Progenitor cell of endocrine pancreas (in vitro differentiated cells): ENCODE measurements around the gene KAT6B. TPM values are rescaled to one million over a fixed set of nuclear protein-coding genes. Genes with fewer than 3 reads are reported as not detected.

Experiments used
- DNase-seq: peaks from one replicate; pipeline ENCODE4 v3.0.0; 2021; ENCODE audit warnings: low spot score; ENCODE audit not compliant: unreplicated experiment
- H3K27ac Mint-ChIP-seq: 2 replicates; pipeline ENCODE4 v1.8.0; 2021; ENCODE audit warnings: mild to moderate bottlenecking, moderate library complexity, mixed read lengths
- H3K27me3 Mint-ChIP-seq: 2 replicates; pipeline ENCODE4 v1.8.0; 2021; ENCODE audit warnings: mixed read lengths
- H3K36me3 Mint-ChIP-seq: 2 replicates; pipeline ENCODE4 v1.8.0; 2022; ENCODE audit warnings: mixed read lengths; ENCODE audit not compliant: insufficient read depth
- H3K4me1 Mint-ChIP-seq: 2 replicates; pipeline ENCODE4 v1.8.0; 2021; ENCODE audit warnings: low read depth, mixed read lengths
- H3K4me3 Mint-ChIP-seq: 2 replicates; pipeline ENCODE4 v1.8.0; 2021; ENCODE audit warnings: low read depth, mild to moderate bottlenecking, moderate library complexity, mixed read lengths
- H3K9me3 Mint-ChIP-seq: 2 replicates; pipeline ENCODE4 v1.8.0; 2021; ENCODE audit warnings: low read depth, mixed read lengths
- CTCF ChIP-seq: fragments of 200-600 bp; sonication (generic); IDR thresholded peaks from one replicate; pipeline ENCODE4 v1.5.0; 2021; ENCODE audit warnings: antibody characterized with exemption, mild to moderate bottlenecking; ENCODE audit not compliant: unreplicated experiment
- total RNA-seq: library from RNA; stranded (reverse); gene quantifications from 2 replicates; pipeline ENCODE4 v1.2.1, GENCODE V29; 2021

Gene KAT6B
- total RNA-seq, 1 donor from 2014 or later: 75.4 TPM

DNA sequence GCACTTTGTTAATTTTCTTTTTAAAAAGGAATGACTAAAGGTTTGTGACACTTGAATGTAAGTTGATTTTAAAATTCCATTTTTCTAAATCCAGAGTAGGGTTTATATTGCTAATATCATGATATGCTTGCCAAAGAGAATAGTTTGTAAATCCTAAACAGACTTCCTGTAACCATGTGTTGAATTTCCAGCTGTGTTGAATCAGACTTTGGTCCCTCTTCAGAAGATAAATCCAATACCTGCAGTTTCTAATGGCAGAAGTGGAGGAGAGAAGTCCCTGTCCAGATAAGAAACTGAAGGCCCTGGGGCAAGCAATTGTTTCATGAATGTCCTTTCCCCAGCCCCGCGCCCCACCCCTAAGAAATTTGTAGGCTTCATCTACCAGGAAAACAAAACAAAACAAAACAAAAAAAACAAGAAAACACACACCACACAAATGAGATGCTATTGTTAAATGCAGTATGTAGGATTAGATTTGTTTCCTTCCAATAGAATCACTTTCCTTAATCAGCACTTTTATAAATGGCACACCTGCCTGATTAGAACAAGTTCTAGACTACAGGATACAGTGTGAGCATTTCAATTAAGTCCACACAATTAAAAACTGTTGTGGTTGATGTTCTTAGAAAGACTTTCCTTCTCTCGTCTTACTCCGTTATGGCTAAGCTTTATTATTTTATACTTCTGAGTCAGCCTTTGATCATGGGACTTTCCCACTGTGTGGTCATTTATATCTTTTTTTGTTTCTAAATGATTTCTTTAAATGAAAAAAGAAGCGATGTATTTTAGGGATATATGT, 122.8 kb downstream of the KAT6B start:
- Mint-ChIP-seq H3K9me3 (no peaks in the 10 kb centered on the region), H3K4me1 (peaks cover 19% of the 10 kb centered on the region), H3K36me3 (no peaks in the 10 kb centered on the region), H3K27me3 (no peaks in the 10 kb centered on the region), H3K27ac (no peak overlapping the region), H3K4me3 (no peak overlapping the region)
- DNase-seq: no peak
- TF ChIP-seq CTCF: no peak

DNA sequence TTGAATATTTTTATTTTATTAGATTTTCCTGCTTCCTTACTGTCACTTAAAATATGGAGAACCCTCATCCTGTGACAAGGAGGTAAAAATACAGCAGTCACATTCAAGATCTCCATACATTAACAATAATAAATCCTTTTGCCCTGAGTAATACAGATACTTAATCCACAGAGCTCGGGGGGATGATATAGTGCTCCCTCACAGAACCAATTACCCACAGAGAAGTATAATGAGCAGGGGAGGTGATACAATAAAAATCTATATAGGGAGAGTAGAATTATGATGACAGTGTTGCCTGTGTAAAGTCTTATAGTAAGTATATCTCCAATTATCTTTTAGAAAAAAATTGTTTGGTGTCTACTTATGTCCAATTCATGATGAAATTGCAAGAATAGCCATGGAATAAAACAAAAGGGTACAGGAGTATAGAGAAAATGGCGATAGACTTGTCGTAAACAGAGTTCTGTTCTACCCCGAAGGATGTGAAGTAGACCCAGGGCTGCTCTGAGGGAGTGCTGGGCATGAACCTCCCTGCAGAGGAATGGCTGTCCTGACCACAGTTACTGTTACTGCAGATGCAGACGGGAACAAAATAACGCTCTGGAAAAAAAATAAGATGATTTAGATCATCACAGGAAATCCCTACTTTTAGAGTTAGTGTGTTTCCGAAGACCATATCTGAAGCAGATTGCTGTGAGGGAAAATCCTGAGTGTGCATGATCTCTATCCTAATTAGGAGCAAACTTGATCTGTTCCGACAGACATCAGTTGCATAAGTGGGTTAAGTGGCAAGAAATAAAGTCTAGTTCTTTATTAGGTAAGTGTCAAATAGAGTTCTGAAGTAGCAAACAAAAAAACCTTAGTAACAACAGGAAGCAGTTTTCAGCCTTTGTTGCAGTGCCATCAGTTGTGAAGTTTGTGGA, 123.7 kb downstream of the KAT6B start:
- DNase-seq: no peak
- Mint-ChIP-seq H3K27ac (no peak overlapping the region), H3K36me3 (no peaks in the 10 kb centered on the region), H3K9me3 (no peaks in the 10 kb centered on the region), H3K4me3 (no peak overlapping the region), H3K27me3 (no peaks in the 10 kb centered on the region), H3K4me1 (peaks cover 19% of the 10 kb centered on the region)
- TF ChIP-seq CTCF: no peak

- peaks cover 19% of the 10 kb centered on the region for H3K4me1 Mint-ChIP-seq
Observed at GRCh38 chr10:74953214-74953613, 126.8 kb downstream of the KAT6B start.

DNA sequence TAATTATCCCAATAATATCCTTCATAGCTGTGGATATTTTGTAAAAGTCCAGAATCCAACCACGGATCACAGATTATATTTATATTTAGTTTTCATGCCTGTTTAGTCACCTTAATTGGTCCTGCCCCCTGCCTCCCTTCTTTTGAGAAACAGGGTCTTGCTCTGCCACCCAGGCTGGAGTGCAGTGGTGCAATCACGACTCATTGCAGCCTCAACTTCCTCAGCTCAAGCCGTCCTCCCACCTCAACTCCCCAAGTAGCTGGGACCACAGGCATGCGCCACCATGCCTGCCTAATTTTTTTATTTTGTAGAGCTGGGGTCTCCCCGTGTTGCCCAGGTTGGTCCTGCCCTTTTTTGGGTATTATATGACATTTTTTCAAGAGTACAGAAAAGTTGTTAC, 129.4 kb downstream of the KAT6B start:
- TF ChIP-seq CTCF: no peak
- Mint-ChIP-seq H3K27me3 (no peaks in the 10 kb centered on the region), H3K36me3 (no peaks in the 10 kb centered on the region), H3K9me3 (no peaks in the 10 kb centered on the region), H3K4me3 (no peak overlapping the region), H3K4me1 (peaks cover 10% of the 10 kb centered on the region), H3K27ac (no peak overlapping the region)
- DNase-seq: no peak

More at GRCh38 chr10:74953214-74953613, 126.8 kb downstream of the KAT6B start:
- H3K36me3 Mint-ChIP-seq: no peaks in the 10 kb centered on the region
- no peak overlapping the region for H3K4me3 Mint-ChIP-seq
- H3K9me3 Mint-ChIP-seq: no peaks in the 10 kb centered on the region
- H3K27ac Mint-ChIP-seq: no peak overlapping the region
- no peaks in the 10 kb centered on the region for H3K27me3 Mint-ChIP-seq
- no peak for DNase-seq
- TF ChIP-seq CTCF: no peak

DNA sequence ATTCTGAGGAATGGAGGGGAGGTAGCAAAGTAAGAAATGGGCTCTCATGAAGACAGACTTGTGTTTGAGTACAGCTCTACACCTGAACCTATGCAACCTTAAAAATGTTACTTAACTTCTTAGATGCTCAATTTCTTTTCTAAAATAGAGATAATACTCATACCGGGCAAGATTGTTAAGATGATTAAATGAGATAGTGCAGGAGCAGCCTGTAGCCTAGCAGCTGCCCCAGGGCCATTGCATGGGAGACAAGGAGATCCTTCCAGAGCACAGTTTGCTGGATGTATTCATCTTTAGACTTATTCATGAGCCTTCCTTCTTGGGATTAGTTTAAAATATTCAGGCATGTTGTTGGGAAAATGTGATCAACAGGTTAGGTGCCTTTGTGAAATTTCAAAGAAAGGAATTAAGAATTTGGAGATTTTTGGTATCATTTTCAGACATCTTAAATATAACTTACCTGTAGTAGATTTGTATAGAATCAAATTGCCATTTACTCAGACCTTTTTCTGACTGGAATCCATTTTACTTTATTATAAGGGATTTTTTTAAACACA, 130.2 kb downstream of the KAT6B start:
- no peaks in the 10 kb centered on the region for H3K27me3 Mint-ChIP-seq
- no peaks in the 10 kb centered on the region for H3K36me3 Mint-ChIP-seq
- no peaks in the 10 kb centered on the region for H3K9me3 Mint-ChIP-seq
- DNase-seq: no peak
- H3K4me3 Mint-ChIP-seq: no peak overlapping the region
- H3K4me1 Mint-ChIP-seq: peaks cover 17% of the 10 kb centered on the region
- H3K27ac Mint-ChIP-seq: no peak overlapping the region
- TF ChIP-seq CTCF: no peak
